ENCODE data around the gene DCC.

The DCC gene

GRCh38 chr18:52605345-52605744 is 265.3 kb downstream of the DCC start:
- no peak for DNase-seq

- DNase-seq, result no peak
These were observed 268.0 kb downstream of the DCC start for GRCh38 chr18:52607985-52608384.

GRCh38 chr18:52610451-52611115 is 270.6 kb downstream of the DCC start:
- DNase-seq, result no peak

GRCh38 chr18:52612406-52612805 is 272.4 kb downstream of the DCC start:
- no peak for DNase-seq

GRCh38 chr18:52615321-52615720 is 275.3 kb downstream of the DCC start:
- DNase-seq, result no peak

- no peak for DNase-seq
These were observed 275.9 kb downstream of the DCC start for GRCh38 chr18:52615943-52616342.

GRCh38 chr18:52617931-52618330 is 277.9 kb downstream of the DCC start:
- DNase-seq, result no peak

GRCh38 chr18:52620926-52621439 is 281.0 kb downstream of the DCC start:
- no peak for DNase-seq

- no peak for DNase-seq
These were observed 284.7 kb downstream of the DCC start for GRCh38 chr18:52624702-52625101.

GRCh38 chr18:52636536-52636935 is 296.5 kb downstream of the DCC start:
- no peak for DNase-seq

- no peak for DNase-seq
These were observed 308.2 kb downstream of the DCC start for GRCh38 chr18:52648201-52648600.

GRCh38 chr18:52652391-52652790 is 312.4 kb downstream of the DCC start:
- no peak for DNase-seq

- DNase-seq, result no peak
These were observed 317.2 kb downstream of the DCC start for GRCh38 chr18:52657043-52657805.

GRCh38 chr18:52667463-52668065 is 327.6 kb downstream of the DCC start:
- no peak for DNase-seq

- DNase-seq, result no peak
These were observed 330.9 kb downstream of the DCC start for GRCh38 chr18:52670896-52671295.

GRCh38 chr18:52678034-52678433 is 338.0 kb downstream of the DCC start:
- no peak for DNase-seq

- DNase-seq, result no peak
These were observed 338.6 kb downstream of the DCC start for GRCh38 chr18:52678551-52678950.

- no peak for DNase-seq
These were observed 339.4 kb downstream of the DCC start for GRCh38 chr18:52679354-52679753.

- no peak for DNase-seq
These were observed 342.3 kb downstream of the DCC start for GRCh38 chr18:52682260-52682659.

- no peak for DNase-seq
These were observed 345.3 kb downstream of the DCC start for GRCh38 chr18:52685316-52685715.

- DNase-seq, result no peak
These were observed 351.8 kb downstream of the DCC start for GRCh38 chr18:52691841-52692240.

GRCh38 chr18:52694804-52695203 is 354.8 kb downstream of the DCC start:
- DNase-seq, result no peak

GRCh38 chr18:52700116-52700515 is 360.1 kb downstream of the DCC start:
- DNase-seq, result no peak

- DNase-seq, result no peak
These were observed 360.8 kb downstream of the DCC start for GRCh38 chr18:52700816-52701215.

Measured in right kidney (tissue), 1 donor.